Ovary (tissue), 3 donors: Measurements from ENCODE around the gene LRRC61.
"Not testable (repeated sequence)": the region's sequence is repeated elsewhere in the genome, so short reads cannot be mapped to it uniquely, and the experiment has no call there.

Experiments
- EP300 ChIP-seq: sonication (generic); formaldehyde crosslinking; IDR thresholded peaks from one replicate; pipeline ENCODE4 v1.6.1; 2017; ENCODE audit warnings: antibody characterized with exemption
- POLR2A ChIP-seq: fragments of 450-650 bp; IDR thresholded peaks from one replicate; pipeline ENCODE4 v1.6.1; 2017; ENCODE audit warnings: antibody characterized with exemption, mild to moderate bottlenecking, moderate library complexity
- TF ChIP-seq, protein P1 (sequence below), 3 donors: fragments of 450-650 bp in 2 of 3; fragments of 200-600 bp in 1 of 3; IDR thresholded peaks; one replicate each; pipeline versions ENCODE4 v1.5.1 to v1.8.0; 2016 to 2022; ENCODE audit warnings: antibody characterized with exemption in 3 of 3, mild to moderate bottlenecking in 1 of 3
- donor health status: DM: no; HTN: no; CAD: no.

- TF ChIP-seq, protein P1, sequence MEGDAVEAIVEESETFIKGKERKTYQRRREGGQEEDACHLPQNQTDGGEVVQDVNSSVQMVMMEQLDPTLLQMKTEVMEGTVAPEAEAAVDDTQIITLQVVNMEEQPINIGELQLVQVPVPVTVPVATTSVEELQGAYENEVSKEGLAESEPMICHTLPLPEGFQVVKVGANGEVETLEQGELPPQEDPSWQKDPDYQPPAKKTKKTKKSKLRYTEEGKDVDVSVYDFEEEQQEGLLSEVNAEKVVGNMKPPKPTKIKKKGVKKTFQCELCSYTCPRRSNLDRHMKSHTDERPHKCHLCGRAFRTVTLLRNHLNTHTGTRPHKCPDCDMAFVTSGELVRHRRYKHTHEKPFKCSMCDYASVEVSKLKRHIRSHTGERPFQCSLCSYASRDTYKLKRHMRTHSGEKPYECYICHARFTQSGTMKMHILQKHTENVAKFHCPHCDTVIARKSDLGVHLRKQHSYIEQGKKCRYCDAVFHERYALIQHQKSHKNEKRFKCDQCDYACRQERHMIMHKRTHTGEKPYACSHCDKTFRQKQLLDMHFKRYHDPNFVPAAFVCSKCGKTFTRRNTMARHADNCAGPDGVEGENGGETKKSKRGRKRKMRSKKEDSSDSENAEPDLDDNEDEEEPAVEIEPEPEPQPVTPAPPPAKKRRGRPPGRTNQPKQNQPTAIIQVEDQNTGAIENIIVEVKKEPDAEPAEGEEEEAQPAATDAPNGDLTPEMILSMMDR (IDR thresholded peaks at IDR 0.05), result not testable (repeated sequence)
- TF ChIP-seq POLR2A, EP300: not testable (repeated sequence)
These were observed 34.3 kb upstream of the LRRC61 start for GRCh38 chr7:150288816-150289215.
